Activated CD4-positive, CD25-positive, alpha-beta regulatory T cell (primary cell): ENCODE data around the gene COA8.

ENCODE experiments used
- DNase-seq, 4 experiments: peaks; one replicate each; lab custom pipeline; 2025; lab: John Stamatoyannopoulos, UW

Gene COA8

DNA sequence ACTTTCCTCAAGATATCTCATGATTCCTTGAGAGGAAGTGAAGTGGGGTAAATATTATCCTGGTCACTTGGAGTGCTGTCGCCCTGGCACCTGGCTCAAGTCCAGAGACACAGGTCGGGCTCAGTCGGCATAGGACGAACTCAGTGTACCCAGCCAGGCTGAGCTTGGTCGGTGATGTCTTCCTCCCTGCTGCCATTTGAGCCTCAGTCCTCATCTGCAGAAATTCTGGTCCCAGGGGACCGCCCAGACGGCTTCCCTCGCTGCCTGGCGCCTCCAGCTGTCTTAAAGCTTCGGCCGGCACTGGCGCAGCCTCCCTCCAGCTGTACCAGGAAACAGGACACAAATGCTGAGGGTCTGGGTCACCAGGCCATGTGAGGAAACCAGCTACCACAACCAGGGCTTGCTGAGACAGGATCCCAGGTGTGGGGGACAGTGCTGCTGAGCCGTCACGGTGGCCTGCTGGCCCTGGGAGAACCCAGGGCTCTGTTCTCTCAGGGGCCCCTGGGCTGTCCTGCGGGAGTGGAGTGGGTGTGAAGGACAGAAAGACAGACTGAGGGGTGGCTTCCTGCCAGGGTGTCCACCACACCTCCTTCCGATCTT is 61.2 kb downstream of the COA8 start:
- DNase-seq = no peak

GRCh38 chr14:103624860-103625259 is 62.1 kb downstream of the COA8 start:
- no peak for DNase-seq

DNA sequence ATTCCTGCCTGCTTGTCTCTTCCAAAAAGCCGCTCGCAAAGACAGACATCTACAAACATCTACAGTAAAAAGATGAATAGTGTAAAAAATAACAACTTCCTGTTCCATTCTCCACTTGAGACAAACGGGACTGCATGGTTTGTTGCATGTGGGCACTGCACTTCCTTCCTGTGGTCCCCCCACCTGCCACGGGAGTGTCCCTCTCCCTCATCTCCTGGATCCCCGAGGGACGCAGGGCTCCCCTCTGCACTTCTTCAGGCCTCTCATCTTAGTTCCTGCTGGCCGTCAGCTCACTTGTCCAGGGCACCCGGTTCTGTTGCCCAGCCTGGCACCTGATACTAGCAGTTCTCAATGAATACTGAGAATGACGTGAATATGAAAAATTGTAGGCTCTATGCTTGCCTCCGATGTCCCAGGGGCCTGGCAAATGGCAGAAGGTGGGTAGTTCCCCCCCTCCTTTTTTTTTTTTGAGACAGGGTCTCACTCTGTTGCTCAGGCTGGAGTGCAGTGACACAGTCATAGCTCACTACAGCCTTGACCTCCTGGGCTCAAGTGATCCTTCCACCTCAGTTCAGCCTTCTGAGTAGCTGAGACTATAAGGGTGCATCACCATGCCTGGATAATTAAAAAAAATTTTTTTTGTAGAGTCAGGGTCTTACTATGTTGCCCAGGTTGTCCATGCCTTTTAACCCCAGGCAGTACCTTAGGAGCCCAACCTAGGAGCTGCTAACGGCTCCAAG is 62.8 kb downstream of the COA8 start:
- no peak for DNase-seq

DNA sequence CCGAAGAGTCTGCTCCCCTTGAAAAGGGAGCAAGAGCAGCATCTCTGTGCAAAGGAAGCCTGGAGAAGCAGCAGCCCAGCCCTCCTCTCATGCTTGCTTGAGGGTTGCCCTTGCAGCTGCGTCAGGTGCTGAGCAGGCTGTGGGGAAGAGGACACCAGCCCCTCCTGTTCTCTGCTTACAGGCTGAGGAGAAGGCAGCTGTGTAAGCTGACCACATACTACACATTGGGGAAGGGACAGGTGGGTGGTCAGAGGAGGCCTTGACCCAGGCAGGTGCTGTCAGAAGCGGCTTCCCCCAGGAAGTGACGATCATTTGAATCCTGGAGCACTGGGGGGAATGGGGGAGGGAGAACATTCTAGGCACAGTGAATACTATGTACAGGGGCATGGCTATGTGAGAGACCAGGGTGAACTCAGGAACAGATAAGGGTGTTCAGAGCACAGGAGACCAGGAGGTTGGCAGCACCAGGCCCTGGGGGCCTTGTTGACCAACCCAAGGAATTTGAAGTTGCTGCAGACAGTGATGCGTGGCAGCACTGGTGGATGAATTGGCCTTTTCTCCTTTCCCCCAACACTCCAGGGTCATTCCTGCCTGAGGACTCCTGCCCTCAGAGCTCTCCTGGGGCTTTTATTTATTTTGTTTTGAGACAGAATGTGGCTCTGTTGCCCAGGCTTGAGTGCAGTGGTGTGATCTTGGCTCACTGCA is 63.5 kb downstream of the COA8 start:
- DNase-seq = no peak

GRCh38 chr14:103627073-103628025 is 64.6 kb downstream of the COA8 start:
- no peak for DNase-seq

DNA sequence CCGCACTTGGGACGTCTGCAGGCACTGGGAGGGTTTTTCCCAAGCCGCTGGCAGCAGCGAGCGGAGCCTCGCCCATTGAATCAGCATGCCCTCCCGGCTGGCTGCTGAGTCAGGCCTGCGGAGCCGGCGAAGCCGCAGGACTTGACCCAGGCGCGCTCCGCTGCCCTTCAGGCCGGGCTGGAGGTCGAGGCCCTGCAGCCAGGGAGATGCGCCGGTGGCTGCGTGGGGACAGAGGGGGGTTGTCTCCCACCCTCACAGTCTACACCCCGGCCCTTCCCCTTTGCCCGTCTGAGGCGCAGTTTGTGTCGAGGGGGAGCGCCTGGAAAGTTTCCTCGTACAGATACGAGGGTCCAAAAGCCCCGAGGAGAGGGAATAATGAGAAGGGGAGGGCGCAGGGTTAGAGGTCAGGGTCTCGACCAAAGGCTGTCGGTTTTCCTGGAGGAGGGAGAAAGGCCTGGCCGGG is 65.5 kb downstream of the COA8 start:
- DNase-seq = no peak

DNA sequence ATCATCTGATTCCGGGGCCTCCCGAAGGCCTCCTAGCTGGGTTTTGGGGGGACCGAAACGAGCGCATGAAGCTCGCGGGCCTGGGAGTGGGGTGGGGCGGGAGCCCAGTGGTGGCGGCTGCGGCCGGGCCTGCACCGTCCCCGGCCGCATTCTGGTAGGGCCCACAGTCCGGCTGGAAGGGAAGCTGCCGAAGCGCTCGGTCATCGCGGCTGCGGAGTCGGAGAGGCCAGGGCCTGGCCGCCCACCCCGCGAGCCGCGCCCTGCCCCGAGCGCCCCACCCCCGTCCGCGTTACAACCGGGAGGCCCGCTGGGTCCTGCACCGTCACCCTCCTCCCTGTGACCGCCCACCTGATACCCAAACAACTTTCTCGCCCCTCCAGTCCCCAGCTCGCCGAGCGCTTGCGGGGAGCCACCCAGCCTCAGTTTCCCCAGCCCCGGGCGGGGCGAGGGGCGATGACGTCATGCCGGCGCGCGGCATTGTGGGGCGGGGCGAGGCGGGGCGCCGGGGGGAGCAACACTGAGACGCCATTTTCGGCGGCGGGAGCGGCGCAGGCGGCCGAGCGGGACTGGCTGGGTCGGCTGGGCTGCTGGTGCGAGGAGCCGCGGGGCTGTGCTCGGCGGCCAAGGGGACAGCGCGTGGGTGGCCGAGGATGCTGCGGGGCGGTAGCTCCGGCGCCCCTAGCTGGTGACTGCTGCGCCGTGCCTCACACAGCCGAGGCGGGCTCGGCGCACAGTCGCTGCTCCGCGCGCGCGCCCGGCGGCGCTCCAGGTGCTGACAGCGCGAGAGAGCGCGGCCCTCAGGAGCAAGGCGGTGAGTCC is 66.1 kb downstream of the COA8 start, which contains the start of gene KLC1:
KLC1 (plus strand) TSS at position 528 of the 819 bp plus-strand sequence. CDS start 25,354 bp downstream, outside the sequence.
- peak; percentile 71 to 77 (median 72) for DNase-seq

GRCh38 chr14:103629503-103630121 is 66.9 kb downstream of the COA8 start:
- peak in 3 of 4 experiments; percentile 21 to 41 (median 31) for DNase-seq

DNA sequence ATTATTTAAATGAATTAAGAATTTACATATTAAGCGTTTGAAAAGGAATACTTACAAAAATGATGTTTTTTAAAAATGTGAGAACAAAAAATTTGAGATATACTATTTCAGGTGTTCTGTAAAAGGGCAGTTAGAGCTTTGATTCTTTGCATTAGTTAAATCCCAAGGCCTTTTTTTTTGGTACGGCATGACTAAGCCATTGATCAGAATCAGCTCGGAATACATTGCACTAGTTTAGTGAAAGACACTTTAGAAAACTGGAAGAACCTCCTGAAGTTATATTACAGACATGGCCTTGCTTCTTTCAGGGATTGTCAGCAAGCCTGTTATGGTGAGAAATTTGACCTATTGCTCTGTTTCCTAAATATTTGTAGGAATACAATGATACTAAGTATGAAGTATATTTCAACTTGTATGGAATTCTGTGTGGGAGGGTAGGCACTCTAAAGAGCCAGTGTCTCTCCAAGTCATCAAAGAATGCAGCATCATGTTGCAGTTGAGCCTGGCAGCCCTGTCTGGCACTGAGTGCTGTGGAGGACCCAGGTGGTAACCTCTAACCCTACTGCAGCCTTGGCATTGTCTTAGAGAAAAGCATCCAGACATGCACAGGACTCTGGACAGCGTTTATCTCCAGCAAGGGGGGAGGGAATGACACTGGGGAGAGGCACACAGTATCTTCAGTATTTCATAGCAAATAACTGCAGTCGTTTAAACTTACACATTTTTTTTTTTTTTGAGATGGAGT is 67.8 kb downstream of the COA8 start:
- DNase-seq = no peak

- DNase-seq = no peak
Measured at GRCh38 chr14:103633391-103633790, 70.6 kb downstream of the COA8 start.

DNA sequence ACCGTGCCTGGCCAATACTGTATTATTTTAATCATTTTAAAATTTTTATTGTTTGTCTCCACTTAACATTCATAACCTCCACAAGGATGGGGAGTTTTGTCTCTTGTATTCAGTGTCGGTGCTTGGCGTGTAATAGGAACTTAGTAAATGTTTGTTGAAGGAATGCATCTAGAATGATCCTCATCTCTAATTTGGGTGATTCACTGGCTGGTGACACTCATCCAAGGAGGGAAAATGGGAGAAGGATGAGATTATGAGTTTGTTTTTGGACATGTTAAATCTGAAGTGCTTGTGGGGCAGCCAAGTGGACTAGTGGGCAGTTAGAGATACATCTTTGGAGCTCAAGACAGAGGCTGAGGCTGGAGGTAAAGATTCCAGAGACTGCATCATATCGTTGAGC is 71.4 kb downstream of the COA8 start:
- DNase-seq = no peak

- DNase-seq = no peak
Measured at GRCh38 chr14:103638594-103638993, 75.8 kb downstream of the COA8 start.
